Lower lobe of right lung (tissue), 2 donors: ENCODE data around the gene AREG. TPM values are rescaled to one million over a fixed set of nuclear protein-coding genes. Genes with fewer than 3 reads are reported as not detected.

Source experiments
- ATAC-seq, 2 donors: fragments of 200-7000 bp; cut with Tn5 transposase; one replicate each; pipeline ENCODE4 v1.9.1; 2020 to 2022; ENCODE audit warnings: mild to moderate bottlenecking in 2 of 2, moderate library complexity in 2 of 2
- DNase-seq: peaks from one replicate; pipeline ENCODE4 v3.0.0-alpha.2; 2020
- H3K27ac ChIP-seq: fragments of 200-600 bp; one replicate; pipeline ENCODE4 v1.8.0; 2022
- H3K27me3 ChIP-seq: fragments of 200-600 bp; one replicate; pipeline ENCODE4 v1.8.0; 2022; ENCODE audit warnings: low read depth
- H3K36me3 ChIP-seq: fragments of 200-600 bp; one replicate; pipeline ENCODE4 v1.8.0; 2022; ENCODE audit warnings: mild to moderate bottlenecking
- H3K4me1 ChIP-seq: fragments of 200-600 bp; one replicate; pipeline ENCODE4 v1.8.0; 2022
- H3K4me3 ChIP-seq: fragments of 200-600 bp; one replicate; pipeline ENCODE4 v1.8.0; 2022; ENCODE audit warnings: mild to moderate bottlenecking
- H3K9me3 ChIP-seq: fragments of 200-600 bp; one replicate; pipeline ENCODE4 v1.8.0; 2022
- intact Hi-C: fragments of 100-400 bp; cut with DNase I; formaldehyde crosslinking; loops from one replicate; pipeline ENCODE4 v1.11.0; 2022
- total RNA-seq: library from RNA; stranded (reverse); fragmentation: NEBNext Ultra II Directional; extraction: Animal tissue kit (Norgen Biotek cat#: 25700); gene quantifications from one replicate; pipeline ENCODE4 v1.2.1, GENCODE V29; 2021
- TF ChIP-seq, protein P1 (sequence below): fragments of 200-600 bp; IDR thresholded peaks from one replicate; pipeline ENCODE4 v1.8.0; 2022; ENCODE audit warnings: antibody characterized with exemption, mild to moderate bottlenecking
- donor health status: DM: no; HTN: yes; CAD: no; lungs with severe emphysema.

AREG gene
- total RNA-seq, 1 donor from 2014 or later = 7.8 TPM

DNA sequence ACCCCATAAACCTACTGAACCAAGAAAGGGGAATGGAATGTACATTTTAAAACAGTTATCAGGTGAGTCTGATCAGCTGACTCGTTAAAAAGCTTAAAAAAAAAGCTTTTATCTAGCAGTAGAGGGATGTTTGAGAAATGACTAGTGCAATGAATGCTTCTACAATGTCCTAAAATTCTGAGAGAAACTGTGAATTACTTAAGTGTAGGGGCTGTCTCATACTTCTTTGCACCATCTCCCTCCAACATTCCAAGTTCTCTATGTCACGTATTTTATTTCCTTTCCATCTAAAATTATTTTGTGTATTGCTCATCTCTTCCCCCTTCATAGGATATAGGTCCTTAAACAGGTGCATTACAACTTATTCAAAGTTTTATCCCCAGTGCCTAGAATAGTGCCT is 11.9 kb upstream of the AREG start:
- TF ChIP-seq, protein P1, sequence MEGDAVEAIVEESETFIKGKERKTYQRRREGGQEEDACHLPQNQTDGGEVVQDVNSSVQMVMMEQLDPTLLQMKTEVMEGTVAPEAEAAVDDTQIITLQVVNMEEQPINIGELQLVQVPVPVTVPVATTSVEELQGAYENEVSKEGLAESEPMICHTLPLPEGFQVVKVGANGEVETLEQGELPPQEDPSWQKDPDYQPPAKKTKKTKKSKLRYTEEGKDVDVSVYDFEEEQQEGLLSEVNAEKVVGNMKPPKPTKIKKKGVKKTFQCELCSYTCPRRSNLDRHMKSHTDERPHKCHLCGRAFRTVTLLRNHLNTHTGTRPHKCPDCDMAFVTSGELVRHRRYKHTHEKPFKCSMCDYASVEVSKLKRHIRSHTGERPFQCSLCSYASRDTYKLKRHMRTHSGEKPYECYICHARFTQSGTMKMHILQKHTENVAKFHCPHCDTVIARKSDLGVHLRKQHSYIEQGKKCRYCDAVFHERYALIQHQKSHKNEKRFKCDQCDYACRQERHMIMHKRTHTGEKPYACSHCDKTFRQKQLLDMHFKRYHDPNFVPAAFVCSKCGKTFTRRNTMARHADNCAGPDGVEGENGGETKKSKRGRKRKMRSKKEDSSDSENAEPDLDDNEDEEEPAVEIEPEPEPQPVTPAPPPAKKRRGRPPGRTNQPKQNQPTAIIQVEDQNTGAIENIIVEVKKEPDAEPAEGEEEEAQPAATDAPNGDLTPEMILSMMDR = no peak

DNA sequence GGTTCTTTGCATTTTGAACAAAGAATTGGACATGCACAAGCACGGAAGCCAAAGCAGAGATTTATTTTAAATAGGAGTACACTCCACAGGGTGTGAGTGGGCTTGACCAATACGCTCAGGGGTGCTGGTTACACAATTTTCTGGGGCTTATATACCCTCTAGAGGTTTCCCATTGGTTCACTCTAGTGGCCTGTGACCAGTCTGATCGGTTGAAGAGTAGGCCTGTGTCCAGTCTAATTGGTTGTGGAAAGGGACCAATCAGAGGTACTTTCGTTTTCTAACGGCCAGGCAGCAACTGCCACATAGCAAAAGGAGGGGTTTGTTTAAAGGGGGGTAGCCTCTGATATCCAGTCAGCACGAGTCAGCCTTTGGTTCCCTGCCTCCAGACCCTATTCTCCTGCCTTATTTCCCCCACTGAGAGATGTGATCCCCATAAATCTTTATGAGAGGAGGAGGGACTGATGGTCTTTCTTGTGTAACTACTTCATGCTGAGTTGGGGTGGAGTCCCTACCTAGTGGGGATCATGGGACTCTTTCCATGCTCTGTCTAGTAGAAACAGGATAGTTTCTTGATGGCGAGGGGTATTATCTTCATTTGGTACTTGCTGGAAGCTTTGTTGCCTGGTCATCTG is 11.3 kb upstream of the AREG start:
- Histone ChIP-seq H3K9me3 (no peaks in the 10 kb centered on the region), H3K27me3 (no peaks in the 10 kb centered on the region), H3K4me3 (no peak overlapping the region), H3K27ac (no peak overlapping the region), H3K36me3 (no peaks in the 10 kb centered on the region), H3K4me1 (no peaks in the 10 kb centered on the region)
- ATAC-seq (no peak), DNase-seq (no peak)
- TF ChIP-seq, protein P1 = no peak
- intact Hi-C loops = no loop called here

More for the DNA sequence above, 11.9 kb upstream of the AREG start:
- Histone ChIP-seq H3K9me3 (no peaks in the 10 kb centered on the region), H3K4me1 (no peaks in the 10 kb centered on the region), H3K36me3 (no peaks in the 10 kb centered on the region), H3K27ac (no peak overlapping the region), H3K4me3 (no peak overlapping the region), H3K27me3 (no peaks in the 10 kb centered on the region)
- ATAC-seq (no peak), DNase-seq (no peak)
- intact Hi-C loops = no loop called here

DNA sequence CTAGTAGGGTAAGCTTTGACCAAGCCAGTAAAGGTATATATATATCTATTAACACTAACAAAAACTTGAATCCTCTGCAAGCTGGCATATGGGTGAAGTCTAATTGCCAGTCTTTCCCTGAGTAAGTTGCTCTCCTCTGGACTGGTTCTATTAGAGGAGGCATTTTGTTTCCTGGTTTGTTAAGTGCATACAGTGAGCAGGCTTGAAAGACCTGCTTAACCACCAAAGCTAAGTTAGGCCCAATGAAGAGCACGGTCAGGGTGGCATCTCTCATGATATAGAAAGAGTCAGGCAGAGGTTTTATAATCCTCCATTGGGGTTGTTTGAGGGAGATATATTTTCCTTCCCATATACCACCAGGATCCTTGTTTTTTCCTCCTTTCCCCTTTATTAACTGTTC is 9.6 kb upstream of the AREG start:
- Histone ChIP-seq H3K27ac (no peak overlapping the region), H3K4me1 (no peaks in the 10 kb centered on the region), H3K9me3 (no peaks in the 10 kb centered on the region), H3K27me3 (no peaks in the 10 kb centered on the region), H3K36me3 (no peaks in the 10 kb centered on the region), H3K4me3 (no peak overlapping the region)
- ATAC-seq (no peak), DNase-seq (no peak)
- intact Hi-C loops = no loop called here
- TF ChIP-seq, protein P1 = no peak

DNA sequence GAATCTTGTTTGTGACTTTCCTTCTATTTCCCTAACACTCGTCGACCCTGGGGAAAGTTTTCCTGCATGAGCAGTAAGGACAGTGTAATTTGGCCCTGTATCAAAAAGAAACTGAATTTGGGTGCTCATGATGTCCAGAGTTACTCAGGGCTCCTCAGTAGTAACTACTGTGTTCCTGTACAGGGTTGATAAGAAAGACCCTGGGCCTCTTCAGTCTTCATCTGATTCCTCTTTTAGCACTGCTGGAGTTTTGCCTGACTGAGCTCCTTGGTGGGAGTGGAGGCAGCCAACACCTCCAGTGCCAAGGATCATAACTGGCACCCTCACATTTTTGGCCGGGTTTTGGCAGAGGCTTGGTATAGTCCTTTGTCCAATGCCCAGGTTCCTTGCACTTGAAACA is 7.1 kb upstream of the AREG start:
- TF ChIP-seq, protein P1 = no peak
- no peaks in the 10 kb centered on the region for H3K36me3 ChIP-seq
- ATAC-seq = no peak
- no peak overlapping the region for H3K4me3 ChIP-seq
- H3K27ac ChIP-seq = no peak overlapping the region
- intact Hi-C loops = no loop called here
- no peak for DNase-seq
- H3K4me1 ChIP-seq = no peaks in the 10 kb centered on the region
- H3K9me3 ChIP-seq = no peaks in the 10 kb centered on the region
- no peaks in the 10 kb centered on the region for H3K27me3 ChIP-seq

DNA sequence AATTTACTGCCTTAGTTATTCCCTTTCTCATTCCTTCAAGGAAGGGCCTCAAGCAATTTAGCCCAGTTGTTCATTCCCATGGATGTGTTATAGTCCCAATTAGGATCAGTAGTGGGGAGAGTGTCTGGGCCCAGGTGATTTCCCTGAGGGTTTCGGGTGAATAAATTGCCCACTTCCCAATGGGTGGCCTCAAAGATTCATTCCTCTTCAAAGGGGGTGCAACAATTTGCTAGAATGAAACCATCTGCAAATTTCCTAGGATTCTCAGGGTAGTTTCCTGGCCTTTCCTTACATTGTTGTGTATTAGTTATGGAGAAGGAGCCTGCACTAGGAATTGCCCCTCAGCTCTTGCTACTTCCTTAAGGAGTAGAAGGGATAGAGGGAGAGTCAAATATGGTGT is 6.3 kb upstream of the AREG start:
- intact Hi-C loops = no loop called here
- TF ChIP-seq, protein P1 = no peak
- H3K27me3 ChIP-seq = no peaks in the 10 kb centered on the region
- DNase-seq = no peak
- H3K27ac ChIP-seq = no peak overlapping the region
- H3K4me3 ChIP-seq = no peak overlapping the region
- no peaks in the 10 kb centered on the region for H3K36me3 ChIP-seq
- no peaks in the 10 kb centered on the region for H3K4me1 ChIP-seq
- ATAC-seq = no peak
- no peaks in the 10 kb centered on the region for H3K9me3 ChIP-seq

DNA sequence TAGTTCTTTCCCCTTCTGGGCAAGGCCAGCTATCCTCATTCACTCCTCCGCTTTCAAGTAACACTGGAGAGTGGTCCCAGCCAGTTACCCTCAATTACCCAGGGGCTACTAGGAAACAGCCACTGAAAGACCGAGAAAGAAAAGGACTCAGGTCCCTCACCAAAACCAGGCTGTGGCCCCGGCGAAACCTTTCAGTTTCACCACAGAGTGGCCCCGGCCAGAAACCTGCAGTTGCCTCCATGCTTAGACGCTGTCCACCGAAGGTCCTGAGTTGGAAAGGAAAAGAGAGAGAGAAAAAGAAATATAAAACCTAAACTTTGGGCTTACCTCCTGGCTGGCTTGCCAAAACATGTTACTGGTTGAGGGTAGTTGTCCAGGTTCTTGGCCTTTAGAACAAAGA is 5.0 kb upstream of the AREG start:
- no peak overlapping the region for H3K27ac ChIP-seq
- H3K4me1 ChIP-seq = no peaks in the 10 kb centered on the region
- H3K4me3 ChIP-seq = no peak overlapping the region
- DNase-seq (no peak), ATAC-seq (no peak)
- H3K9me3 ChIP-seq = no peaks in the 10 kb centered on the region
- intact Hi-C loops = no loop called here
- TF ChIP-seq, protein P1 = no peak
- H3K27me3 ChIP-seq = no peaks in the 10 kb centered on the region
- H3K36me3 ChIP-seq = no peaks in the 10 kb centered on the region
